Suprapubic skin (tissue), 4 donors: ENCODE data around the gene KLHDC8A. TPM values are rescaled to one million over a fixed set of nuclear protein-coding genes. Genes with fewer than 3 reads are reported as not detected.

Experiments used
- DNase-seq, 2 donors: peaks; one replicate each; pipeline ENCODE4 v3.0.0-alpha.2; 2019; ENCODE audit warnings: low spot score in 2 of 2
- H3K27ac ChIP-seq: fragments of 200-600 bp; sonication (generic); one replicate; pipeline ENCODE4 v1.5.1; 2019
- H3K27me3 ChIP-seq: fragments of 200-600 bp; sonication (generic); one replicate; pipeline ENCODE4 v1.5.1; 2019
- H3K36me3 ChIP-seq: fragments of 200-600 bp; sonication (generic); one replicate; pipeline ENCODE4 v1.5.1; 2019
- H3K4me1 ChIP-seq: fragments of 200-600 bp; sonication (generic); one replicate; pipeline ENCODE4 v1.5.1; 2019
- H3K4me3 ChIP-seq: fragments of 200-600 bp; sonication (generic); one replicate; pipeline ENCODE4 v1.5.1; 2019; ENCODE audit warnings: mild to moderate bottlenecking
- H3K9me3 ChIP-seq: fragments of 200-600 bp; sonication (generic); one replicate; pipeline ENCODE4 v1.5.1; 2019
- EP300 ChIP-seq: sonication (generic); formaldehyde crosslinking; IDR thresholded peaks from one replicate; pipeline ENCODE4 v1.6.1; 2017; ENCODE audit warnings: antibody characterized with exemption
- POLR2A ChIP-seq, 2 donors: fragments of 450-650 bp; IDR thresholded peaks; one replicate each; pipeline ENCODE4 v1.6.1; 2017; ENCODE audit warnings: antibody characterized with exemption in 2 of 2, mild to moderate bottlenecking in 2 of 2, moderate library complexity in 2 of 2
- POLR2AphosphoS5 ChIP-seq, 3 donors: sonication (generic); formaldehyde crosslinking; IDR thresholded peaks; one replicate each; pipeline ENCODE4 v1.6.1; 2017; ENCODE audit warnings: antibody characterized with exemption in 3 of 3
- WGBS: methylation state at CpG from one replicate; pipeline ENCODE4 v1.1.5; 2018; 5-methylcytosine and 5-hydroxymethylcytosine counted together
- total RNA-seq, 4 donors: library from RNA; depleted of rRNA; stranded (reverse); fragments of >200 nt; gene quantifications; one replicate each; pipeline ENCODE4 v1.1.0, GENCODE V29; 2016
- TF ChIP-seq, protein P1 (sequence below), 2 donors: fragments of 200-600 bp in 1 of 2; fragments of 450-650 bp in 1 of 2; sonication (generic) in 1 of 2; IDR thresholded peaks; one replicate each; pipeline ENCODE4 v1.5.1; 2016 to 2019; ENCODE audit warnings: antibody characterized with exemption in 2 of 2, mild to moderate bottlenecking in 1 of 2, moderate library complexity in 1 of 2

The KLHDC8A gene
- total RNA-seq, 4 donors from 2014 or later = 0.30 to 3.5 (median 0.62) TPM; not detected in 1

DNA sequence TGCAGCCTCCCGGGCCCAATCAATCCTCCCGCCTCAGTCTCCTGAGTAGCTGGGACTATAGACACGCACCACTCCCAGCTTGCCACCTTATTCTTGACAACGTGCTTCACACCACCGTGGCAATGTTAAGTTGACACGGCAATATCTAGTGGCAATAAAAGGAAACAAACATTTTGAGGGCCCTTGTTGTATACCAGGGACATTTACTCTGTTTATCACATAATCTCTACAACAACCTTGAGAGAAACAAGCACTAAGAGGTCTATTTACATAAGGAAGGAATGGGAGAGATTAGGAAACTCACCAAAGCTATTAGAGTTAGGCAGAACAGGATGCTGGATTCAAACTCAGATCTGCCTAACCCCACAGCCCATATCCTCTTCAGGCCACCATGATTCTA lies 3.1 kb downstream of the KLHDC8A start:
- no peak for DNase-seq
- 87% methylated on average over 6 of the region's 6 CpGs for WGBS

DNA sequence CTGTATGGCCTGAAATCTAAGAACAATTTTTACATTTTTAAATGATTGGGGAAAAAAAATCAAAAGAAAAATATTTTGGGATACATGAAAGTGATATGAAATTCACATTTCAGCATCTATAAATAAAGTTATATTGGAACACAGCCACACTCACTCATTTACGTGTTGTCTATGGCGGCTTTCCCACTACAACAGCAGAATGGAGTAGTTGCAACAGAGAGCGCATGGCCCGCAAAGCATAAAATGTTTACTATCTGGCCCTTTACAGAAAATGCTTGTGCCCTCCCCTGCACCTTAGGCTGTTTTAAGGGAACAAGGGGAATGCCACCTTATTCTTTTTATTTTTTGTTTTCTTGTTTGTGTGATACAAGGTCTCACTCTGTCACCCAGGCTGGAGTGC lies 3.5 kb downstream of the KLHDC8A start:
- peaks cover 11% of the 10 kb centered on the region for H3K4me1 ChIP-seq
- H3K4me3 ChIP-seq = no peak overlapping the region
- no peak overlapping the region for H3K27ac ChIP-seq
- no peaks in the 10 kb centered on the region for H3K9me3 ChIP-seq
- H3K36me3 ChIP-seq = no peaks in the 10 kb centered on the region
- TF ChIP-seq, protein P1, sequence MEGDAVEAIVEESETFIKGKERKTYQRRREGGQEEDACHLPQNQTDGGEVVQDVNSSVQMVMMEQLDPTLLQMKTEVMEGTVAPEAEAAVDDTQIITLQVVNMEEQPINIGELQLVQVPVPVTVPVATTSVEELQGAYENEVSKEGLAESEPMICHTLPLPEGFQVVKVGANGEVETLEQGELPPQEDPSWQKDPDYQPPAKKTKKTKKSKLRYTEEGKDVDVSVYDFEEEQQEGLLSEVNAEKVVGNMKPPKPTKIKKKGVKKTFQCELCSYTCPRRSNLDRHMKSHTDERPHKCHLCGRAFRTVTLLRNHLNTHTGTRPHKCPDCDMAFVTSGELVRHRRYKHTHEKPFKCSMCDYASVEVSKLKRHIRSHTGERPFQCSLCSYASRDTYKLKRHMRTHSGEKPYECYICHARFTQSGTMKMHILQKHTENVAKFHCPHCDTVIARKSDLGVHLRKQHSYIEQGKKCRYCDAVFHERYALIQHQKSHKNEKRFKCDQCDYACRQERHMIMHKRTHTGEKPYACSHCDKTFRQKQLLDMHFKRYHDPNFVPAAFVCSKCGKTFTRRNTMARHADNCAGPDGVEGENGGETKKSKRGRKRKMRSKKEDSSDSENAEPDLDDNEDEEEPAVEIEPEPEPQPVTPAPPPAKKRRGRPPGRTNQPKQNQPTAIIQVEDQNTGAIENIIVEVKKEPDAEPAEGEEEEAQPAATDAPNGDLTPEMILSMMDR (IDR thresholded peaks at IDR 0.05) = no peak
- TF ChIP-seq POLR2AphosphoS5 (IDR thresholded peaks at IDR 0.05) (no peak), EP300 (no peak), POLR2A (IDR thresholded peaks at IDR 0.05) (no peak)
- peaks cover 17% of the 10 kb centered on the region for H3K27me3 ChIP-seq
- no peak for DNase-seq
- 86% methylated on average over 4 of the region's 4 CpGs for WGBS

More for the DNA sequence above, 3.1 kb downstream of the KLHDC8A start:
- Histone ChIP-seq H3K4me3 (no peak overlapping the region), H3K4me1 (peaks cover 11% of the 10 kb centered on the region), H3K9me3 (no peaks in the 10 kb centered on the region), H3K27me3 (peaks cover 17% of the 10 kb centered on the region), H3K36me3 (no peaks in the 10 kb centered on the region), H3K27ac (no peak overlapping the region)
- TF ChIP-seq POLR2A (IDR thresholded peaks at IDR 0.05) = no peak
- TF ChIP-seq, protein P1 (IDR thresholded peaks at IDR 0.05) = no peak
- no peak for TF ChIP-seq EP300
- TF ChIP-seq POLR2AphosphoS5 (IDR thresholded peaks at IDR 0.05) = no peak

DNA sequence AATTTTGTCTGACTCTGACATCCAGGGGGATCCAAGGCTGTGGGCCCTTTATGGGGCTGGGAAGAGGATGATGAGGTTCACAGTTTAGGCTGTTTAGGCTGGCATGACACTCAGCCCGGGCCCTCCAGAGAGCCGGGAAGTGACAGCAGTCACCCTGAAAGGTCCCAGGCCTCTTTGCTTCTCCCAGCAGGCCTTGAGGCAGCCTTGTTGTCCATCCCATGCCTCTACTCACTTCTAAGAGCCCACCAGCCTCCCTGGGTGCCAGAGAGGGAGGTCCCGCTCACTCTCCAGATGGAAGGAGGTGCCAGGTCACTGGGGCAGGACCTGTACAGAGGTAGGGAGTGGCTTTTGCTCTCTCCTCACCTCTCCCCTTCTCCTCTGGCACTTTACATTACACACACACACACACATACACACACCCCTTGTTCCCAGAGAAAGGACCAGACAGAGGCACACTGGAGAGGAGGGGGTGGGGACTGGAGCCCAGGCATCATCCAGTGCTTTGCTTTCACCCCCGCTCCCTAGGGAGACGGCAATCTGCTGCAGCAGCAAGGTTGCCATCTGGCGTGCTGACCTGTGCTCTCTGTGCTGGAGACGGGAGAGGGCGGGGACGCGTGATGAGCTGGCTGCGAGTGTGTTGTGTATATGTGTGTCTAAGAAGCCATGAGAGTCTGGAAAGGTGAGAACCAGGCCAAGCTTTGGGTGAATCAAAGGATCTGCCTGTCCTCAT lies 4.6 kb downstream of the KLHDC8A start:
- Histone ChIP-seq H3K9me3 (no peaks in the 10 kb centered on the region), H3K27me3 (peaks cover 24% of the 10 kb centered on the region), H3K4me3 (no peak overlapping the region), H3K36me3 (no peaks in the 10 kb centered on the region), H3K27ac (no peak overlapping the region), H3K4me1 (peaks cover 11% of the 10 kb centered on the region)
- TF ChIP-seq, protein P1 (IDR thresholded peaks at IDR 0.05) = no peak
- TF ChIP-seq POLR2A (IDR thresholded peaks at IDR 0.05) (no peak), POLR2AphosphoS5 (IDR thresholded peaks at IDR 0.05) (no peak), EP300 (no peak)
- 53% methylated on average over 9 of the region's 11 CpGs for WGBS
- no peak for DNase-seq

DNA sequence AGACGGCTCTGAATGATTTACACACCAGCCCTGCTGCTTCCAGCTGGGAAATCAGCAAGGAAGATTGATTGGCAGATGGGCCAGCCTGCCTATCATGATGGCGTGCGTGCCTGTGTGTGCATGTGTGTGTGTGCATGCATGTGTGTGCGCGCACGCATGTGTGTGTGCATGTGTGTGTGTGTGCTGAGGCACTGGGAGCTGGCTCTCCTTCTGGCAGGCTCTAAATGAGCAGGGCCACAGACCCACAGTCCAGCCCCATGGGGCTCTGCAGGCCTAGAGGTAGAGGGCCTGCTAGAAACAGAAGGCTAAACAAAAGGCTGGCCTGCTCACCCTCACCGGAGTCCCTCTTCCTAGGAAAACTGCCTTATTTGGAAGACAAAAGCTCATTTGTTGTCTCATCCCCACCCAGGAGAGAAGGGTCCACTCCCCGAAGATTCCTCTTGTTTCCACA lies 6.0 kb downstream of the KLHDC8A start:
- no peak for DNase-seq
- Histone ChIP-seq H3K4me1 (peaks cover 7% of the 10 kb centered on the region), H3K9me3 (no peaks in the 10 kb centered on the region), H3K27me3 (peaks cover 34% of the 10 kb centered on the region), H3K27ac (no peak overlapping the region), H3K4me3 (no peak overlapping the region), H3K36me3 (no peaks in the 10 kb centered on the region)
- TF ChIP-seq, protein P1 (IDR thresholded peaks at IDR 0.05) = no peak
- TF ChIP-seq POLR2A (IDR thresholded peaks at IDR 0.05) = no peak
- no peak for TF ChIP-seq EP300
- no peak for TF ChIP-seq POLR2AphosphoS5 (IDR thresholded peaks at IDR 0.05)
- 74% methylated on average over 3 of the region's 8 CpGs for WGBS

DNA sequence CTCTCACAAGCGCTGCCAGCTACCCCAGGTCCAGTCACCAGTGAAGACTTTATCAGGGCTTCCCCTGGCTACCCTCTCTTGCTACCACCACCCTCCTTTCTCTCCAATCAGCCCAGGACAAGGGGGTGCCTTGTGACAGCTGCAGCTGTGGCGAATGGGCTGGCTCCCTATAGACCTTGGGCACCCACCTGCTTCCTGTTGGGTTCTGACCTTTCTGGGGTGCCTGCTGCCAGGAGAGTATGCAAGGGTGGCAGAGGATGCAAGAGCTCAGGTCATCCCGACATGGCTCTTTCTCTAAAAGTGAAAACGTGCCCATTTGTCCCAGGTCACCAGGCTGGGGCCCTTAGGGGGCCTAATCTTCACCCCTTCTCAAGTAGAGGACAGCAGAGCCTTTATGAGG lies 6.6 kb downstream of the KLHDC8A start:
- DNase-seq = no peak
- no peak overlapping the region for H3K4me3 ChIP-seq
- H3K27me3 ChIP-seq = peaks cover 39% of the 10 kb centered on the region
- no peaks in the 10 kb centered on the region for H3K36me3 ChIP-seq
- no peak for TF ChIP-seq POLR2AphosphoS5 (IDR thresholded peaks at IDR 0.05)
- 62% methylated on average over 4 of the region's 4 CpGs for WGBS
- H3K27ac ChIP-seq = no peak overlapping the region
- H3K9me3 ChIP-seq = no peaks in the 10 kb centered on the region
- H3K4me1 ChIP-seq = peaks cover 7% of the 10 kb centered on the region
